Motor neuron (in vitro differentiated cells): ENCODE measurements around the gene C1orf21. TPM values are rescaled to one million over a fixed set of nuclear protein-coding genes. Genes with fewer than 3 reads are reported as not detected.

ENCODE experiments used
- ATAC-seq, 8 experiments: fragments of 200-7000 bp; cut with Tn5 transposase; replicated peaks in 6 of 8; 2 replicates each; pipeline ENCODE4 v1.8.0; 2021; ENCODE audit warnings: mild to moderate bottlenecking in 8 of 8, moderate library complexity in 8 of 8
- H3K27ac ChIP-seq, 2 donors: fragments of 250-450 bp; sonication (Bioruptor Pico); 2 replicates each; pipeline ENCODE4 v1.9.0; 2021; ENCODE audit warnings: antibody characterized with exemption in 2 of 2, mild to moderate bottlenecking in 2 of 2, moderate library complexity in 1 of 2
- H3K4me1 ChIP-seq, 2 donors: fragments of 250-450 bp; sonication (Bioruptor Pico); replicated peaks in 1 of 2; 2 replicates each; pipeline ENCODE4 v1.6.1; 2021; ENCODE audit warnings: antibody characterized with exemption in 2 of 2, mild to moderate bottlenecking in 2 of 2, moderate library complexity in 1 of 2
- H3K4me3 ChIP-seq, 5 donors: fragments of 250-450 bp; sonication (Bioruptor Pico); 2 replicates each; pipeline ENCODE4 v1.9.0; 2021; ENCODE audit warnings: antibody characterized with exemption in 5 of 5, mild to moderate bottlenecking in 5 of 5, moderate library complexity in 4 of 5
- WGBS, 10 experiments: fragments of 450-650 bp; shearing (Covaris generic); methylation state at CpG; one replicate each; pipeline ENCODE4 v1.0.0; 2022; 5-methylcytosine and 5-hydroxymethylcytosine counted together
- in situ Hi-C, 9 experiments: fragments of 400-800 bp; cut with MboI; loops; one replicate each; pipeline ENCODE4 v1.15.0; 2021; ENCODE audit warnings: low sequenced_read_pairs in 9 of 9, low pct_unique_long_range_greater_than_20kb in 2 of 9; ENCODE audit not compliant: unreplicated experiment in 9 of 9
- total RNA-seq, 8 experiments: library from RNA; unstranded; fragments of 300-600 nt; gene quantifications; 2 replicates each; pipeline versions ENCODE4 v1.2.3 to v1.2.4, GENCODE V29; 2022

The C1orf21 gene
- total RNA-seq, 8 experiments from 2014 or later, result 0.49 to 43.9 (median 17.9) TPM

- WGBS, 10 experiments, result 79 to 100% (median 95%) methylated on average over 2 to 13 of the region's 15 CpGs; no CpG with 5 or more reads in 2 of the 10 experiments
- H3K4me3 ChIP-seq, result no peak overlapping the region
- in situ Hi-C loops, result loop anchor here in 7 of 9 experiments (25.0 kb wide), 3 partner anchors 152 to 577 kb away; no protein-coding TSS in a partner anchor
- H3K4me1 ChIP-seq, result peaks cover 15 to 22% of the 10 kb centered on the region in 2 donors
- no peak for ATAC-seq
- H3K27ac ChIP-seq, result no peak overlapping the region
These were observed 277.8 kb downstream of the C1orf21 start for GRCh38 chr1:184664661-184665060.

- Histone ChIP-seq H3K4me1 (peaks cover 22 to 28% of the 10 kb centered on the region in 2 donors), H3K27ac (no peak overlapping the region), H3K4me3 (no peak overlapping the region)
- WGBS, 10 experiments, result 37 to 100% (median 77%) methylated on average over 1 to 6 of the region's 6 CpGs
- in situ Hi-C loops, result loop anchor here in 7 of 9 experiments (25.0 kb wide), 3 partner anchors 153 to 578 kb away; no protein-coding TSS in a partner anchor
- no peak for ATAC-seq
These were observed 278.5 kb downstream of the C1orf21 start for GRCh38 chr1:184665360-184665759.

- WGBS, 10 experiments, result 0 to 80% (median 0%) methylated on average over 1 of the region's 1 CpG; no CpG with 5 or more reads in 1 of the 10 experiments
- in situ Hi-C loops, result loop anchor here in 7 of 9 experiments (25.0 kb wide), 3 partner anchors 157 to 582 kb away; no protein-coding TSS in a partner anchor
- peak in 4 of 8 experiments; percentile 54 to 87 (median 80) for ATAC-seq
- H3K4me1 ChIP-seq, result peaks cover 22 to 34% of the 10 kb centered on the region in 2 donors
- H3K4me3 ChIP-seq, result no peak overlapping the region
- H3K27ac ChIP-seq, result peak overlapping the region in 1 of 2 donors; percentile 51
These were observed 282.6 kb downstream of the C1orf21 start for GRCh38 chr1:184669391-184669790.

GRCh38 chr1:184672013-184672726 is 285.3 kb downstream of the C1orf21 start:
- in situ Hi-C loops, result loop anchor here in 7 of 9 experiments (25.0 kb wide), 3 partner anchors 160 to 585 kb away; no protein-coding TSS in a partner anchor
- H3K4me1 ChIP-seq, result peaks cover 22 to 26% of the 10 kb centered on the region in 2 donors
- H3K4me3 ChIP-seq, result no peak overlapping the region
- 43 to 92% (median 68%) methylated on average over 2 to 9 of the region's 9 CpGs; no CpG with 5 or more reads in 2 of the 10 experiments for whole genome bisulfite sequencing, 10 experiments
- ATAC-seq, result no peak
- no peak overlapping the region for H3K27ac ChIP-seq

- peaks cover 18 to 21% of the 10 kb centered on the region in 2 donors for H3K4me1 ChIP-seq
- H3K4me3 ChIP-seq, result no peak overlapping the region
- no peak overlapping the region for H3K27ac ChIP-seq
- WGBS, 10 experiments, result 72 to 100% (median 91%) methylated on average over 1 to 9 of the region's 9 CpGs; no CpG with 5 or more reads in 2 of the 10 experiments
- ATAC-seq, result no peak
- in situ Hi-C loops, result loop anchor here in 7 of 9 experiments (25.0 kb wide), 3 partner anchors 161 to 586 kb away; no protein-coding TSS in a partner anchor
These were observed 286.5 kb downstream of the C1orf21 start for GRCh38 chr1:184673305-184673704.

GRCh38 chr1:184677344-184677743 is 290.5 kb downstream of the C1orf21 start:
- in situ Hi-C loops, result loop anchor here in 1 of 9 experiments (25.0 kb wide), 1 partner anchor 290 kb away; the partner anchor contains the start of gene C1orf21
- no peak overlapping the region for H3K4me3 ChIP-seq
- H3K4me1 ChIP-seq, result peaks cover 0 to under 1% of the 10 kb centered on the region in 2 donors
- H3K27ac ChIP-seq, result no peak overlapping the region
- no peak for ATAC-seq
